Glomerular visceral epithelial cell (primary cell): ENCODE results near the gene RIT2.

Experiments
- DNase-seq: peaks from one replicate; pipeline ENCODE4 v3.0.0-alpha.2; 2016; ENCODE audit errors: extremely low spot score

RIT2 gene

DNA sequence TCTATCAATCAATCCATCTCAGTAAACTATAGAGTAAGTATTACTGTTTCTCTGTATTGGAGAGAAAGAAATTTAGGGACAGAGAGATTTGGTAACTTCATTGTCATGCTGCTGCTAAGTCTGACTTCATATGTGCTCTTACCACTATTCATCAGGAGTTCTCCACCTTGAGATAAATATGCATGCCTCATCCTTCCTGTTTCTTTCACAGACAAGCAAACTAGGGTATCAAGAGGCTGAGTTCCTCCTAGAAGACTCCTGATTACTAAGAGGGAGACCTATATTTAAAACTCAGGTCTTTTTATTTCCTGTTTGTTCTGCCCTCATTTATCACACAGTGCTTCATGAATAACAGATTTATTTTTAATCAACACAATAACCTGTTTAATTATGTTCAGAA, 34.1 kb downstream of the RIT2 start:
- no peak for DNase-seq

DNA sequence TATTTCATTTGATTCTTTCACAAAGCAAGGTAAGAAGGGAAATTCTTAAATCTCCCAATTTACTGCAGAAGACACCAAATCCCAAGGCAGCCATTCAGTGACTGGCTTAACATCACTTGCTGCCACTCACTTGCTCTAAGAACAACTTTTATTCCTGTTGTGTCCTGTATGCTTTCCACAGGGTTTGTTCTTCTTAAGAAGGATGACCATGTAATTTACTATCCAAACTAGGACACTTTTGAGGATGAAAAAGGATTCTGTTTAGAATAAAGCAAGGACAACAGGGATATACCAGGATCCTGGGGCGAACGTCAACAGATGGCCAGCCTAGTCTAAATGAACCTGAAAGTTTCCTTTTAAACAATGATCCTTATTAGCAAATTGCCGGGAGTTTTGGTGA, 34.8 kb downstream of the RIT2 start:
- no peak for DNase-seq

DNA sequence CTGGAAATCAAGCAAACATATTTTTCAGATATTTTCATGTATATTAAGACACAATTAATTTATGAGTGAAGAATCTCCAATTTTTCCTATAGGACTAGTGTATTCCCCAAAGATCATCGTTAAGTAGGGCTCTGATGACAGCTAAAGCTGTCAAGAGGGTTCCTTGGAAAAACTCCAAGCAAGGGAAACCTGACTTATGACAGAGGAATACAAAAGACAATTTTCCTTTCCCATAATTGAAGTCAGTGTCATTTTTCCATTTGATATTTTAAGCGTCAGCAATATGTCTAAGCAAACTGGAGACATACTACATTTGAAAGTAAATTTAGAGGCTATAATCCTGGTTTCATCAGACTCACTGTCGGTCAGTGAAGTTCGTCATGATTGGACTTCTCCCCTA, 36.1 kb downstream of the RIT2 start:
- no peak for DNase-seq

DNA sequence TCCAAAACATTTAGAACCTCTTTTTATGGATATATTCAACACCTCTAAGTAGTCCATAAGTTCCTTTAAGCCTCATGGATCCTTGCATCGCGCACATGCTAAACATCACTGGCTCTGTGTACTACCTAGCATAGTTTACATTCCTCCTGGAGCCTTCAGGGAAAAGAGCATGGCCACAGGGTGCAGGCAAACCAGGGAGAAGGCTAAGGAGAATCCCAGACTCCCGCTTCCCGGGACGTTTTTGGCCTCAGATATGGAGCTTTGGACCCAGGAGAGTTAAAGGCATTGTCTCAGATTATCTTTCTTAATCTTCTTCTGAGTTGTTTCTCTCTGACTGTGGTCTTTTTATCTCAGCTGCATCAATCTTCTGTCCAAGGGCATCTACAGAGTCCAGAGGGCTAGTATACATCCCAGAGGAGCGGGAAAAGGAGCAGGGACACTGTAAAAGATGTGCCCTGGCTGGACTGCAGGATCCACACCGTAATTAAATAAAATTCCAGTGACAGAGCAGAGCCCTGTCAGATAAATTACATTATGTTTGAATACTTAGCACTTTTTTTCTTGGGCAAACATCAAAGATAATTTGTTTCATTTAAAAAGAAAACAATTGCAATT, 36.9 kb downstream of the RIT2 start:
- DNase-seq: no peak

DNA sequence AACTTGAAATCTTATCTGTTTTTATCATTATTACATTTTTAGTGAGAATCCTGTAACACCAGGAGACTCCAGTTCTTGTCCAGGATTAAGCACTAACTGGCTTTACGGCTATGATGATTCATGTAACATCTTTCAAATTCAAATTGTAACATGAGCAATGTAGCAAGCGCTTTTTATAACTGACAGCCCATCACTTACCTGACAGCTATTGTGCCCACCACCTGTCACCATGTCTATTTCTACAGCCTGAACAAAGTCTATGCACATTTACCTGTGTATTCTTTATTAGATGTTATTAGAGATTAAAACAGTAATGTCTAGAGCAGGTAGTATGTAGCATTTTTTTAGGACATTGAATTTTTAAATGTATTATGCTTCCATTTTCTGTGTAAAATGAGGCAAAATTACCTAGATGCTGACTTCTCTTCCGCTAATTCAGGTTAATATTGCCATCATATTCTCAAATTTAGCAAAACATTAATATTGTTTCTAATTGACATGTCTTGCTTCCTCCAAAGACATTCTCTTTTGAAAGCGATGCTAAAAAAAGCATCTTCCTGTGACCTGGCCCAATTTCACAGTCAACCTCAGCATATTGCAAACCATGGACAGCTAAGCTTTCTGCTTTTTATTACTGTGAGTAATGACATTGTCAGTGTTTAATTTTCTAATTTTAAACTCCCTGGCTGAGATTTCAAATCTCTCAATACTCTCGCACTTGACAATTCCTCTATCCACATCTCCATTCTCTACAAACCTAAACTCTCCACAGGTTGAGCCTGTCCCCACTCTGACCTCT, 37.8 kb downstream of the RIT2 start:
- DNase-seq: no peak

DNA sequence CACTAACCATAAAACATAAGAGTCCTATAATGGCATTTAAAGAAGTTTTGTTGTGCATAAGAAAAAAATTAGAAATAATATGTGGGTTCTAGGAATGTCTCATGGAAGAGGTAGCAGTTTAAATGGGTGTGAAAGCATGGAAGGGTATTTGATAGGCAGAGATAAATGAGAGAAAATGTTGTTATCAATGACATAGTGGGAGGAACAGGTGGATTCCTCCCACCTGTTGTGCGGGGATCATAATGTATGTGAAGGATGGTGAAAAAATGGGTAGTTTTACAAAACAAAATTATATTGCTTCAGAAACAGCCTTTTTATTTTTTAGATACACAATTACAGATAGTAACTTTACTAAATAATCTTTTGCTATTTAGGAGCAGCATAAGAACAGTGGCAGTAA, 41.7 kb downstream of the RIT2 start:
- DNase-seq: no peak

DNA sequence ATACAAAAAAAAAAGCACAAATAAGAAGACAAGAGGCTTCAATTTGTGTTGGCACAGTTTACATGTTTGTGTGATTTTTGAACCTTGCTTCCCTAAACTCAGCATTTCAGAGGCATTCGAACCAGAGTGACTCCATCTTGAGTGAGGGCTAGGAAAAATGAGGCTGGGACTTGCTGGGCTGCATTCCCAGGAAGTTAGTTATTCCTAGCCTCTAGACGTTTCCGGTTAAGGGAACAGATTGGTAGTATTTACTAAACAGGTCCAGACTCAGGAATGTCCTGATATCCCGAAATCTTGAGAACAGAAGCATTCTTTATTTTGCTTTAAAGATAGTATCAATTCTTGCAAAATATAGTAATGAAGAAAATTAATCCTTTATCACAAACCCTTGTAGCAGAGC, 46.7 kb downstream of the RIT2 start:
- no peak for DNase-seq

DNA sequence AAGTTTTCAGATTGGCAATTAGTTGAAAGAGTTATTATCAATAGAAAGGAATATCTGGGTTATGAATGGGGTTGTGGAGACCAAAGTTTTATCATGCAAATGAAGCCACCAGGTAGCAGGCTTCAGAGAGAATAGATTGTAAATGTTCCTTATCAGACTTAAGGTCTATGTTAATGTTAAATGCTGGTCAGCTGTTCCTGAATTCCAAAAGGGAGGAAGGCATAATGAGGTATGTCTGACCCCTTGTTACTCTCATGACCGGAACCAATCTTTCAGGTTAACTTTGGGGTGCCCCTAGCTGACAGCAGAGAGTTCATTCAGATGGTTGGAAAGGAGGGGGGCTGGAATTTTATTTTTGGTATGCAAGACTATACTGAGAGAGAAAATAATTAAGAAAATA, 47.9 kb downstream of the RIT2 start:
- no peak for DNase-seq

DNA sequence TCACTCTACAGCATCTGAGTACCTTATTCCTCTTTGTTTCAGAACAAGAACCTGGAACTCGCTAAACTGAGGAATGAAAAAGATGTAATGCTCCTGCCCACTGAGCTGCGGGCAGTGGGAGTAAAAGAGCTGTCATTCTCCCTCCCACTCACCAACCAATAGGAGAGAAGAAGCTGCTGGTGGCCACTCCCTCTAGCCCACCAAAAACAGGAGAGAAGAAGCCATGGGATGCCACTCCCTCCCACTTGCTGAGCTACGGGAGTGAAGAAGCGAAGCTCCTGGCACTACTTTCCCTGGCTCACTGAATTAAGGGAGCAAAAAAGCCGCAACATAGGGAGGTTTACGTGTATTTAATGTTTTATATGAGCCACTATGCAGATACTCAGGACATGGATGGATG, 53.7 kb downstream of the RIT2 start:
- DNase-seq: no peak

DNA sequence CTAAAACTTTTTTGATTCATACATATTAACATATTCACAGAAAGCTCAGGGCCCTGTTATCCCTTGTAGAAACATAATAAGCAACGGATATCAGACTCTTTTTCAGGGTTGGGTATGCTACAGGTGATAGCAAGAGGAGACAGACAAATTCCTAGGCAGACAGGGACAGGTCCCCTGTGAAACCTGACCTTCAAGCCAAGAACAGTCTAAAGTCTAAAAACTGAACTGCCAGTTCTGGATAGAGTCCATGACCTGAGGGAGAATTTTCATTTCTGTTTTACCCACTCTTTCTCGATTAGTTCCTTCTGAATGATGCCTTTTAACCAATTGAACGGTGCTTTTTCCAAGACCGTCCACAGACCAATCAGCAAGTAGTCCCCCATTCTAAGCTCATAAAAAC, 54.2 kb downstream of the RIT2 start:
- no peak for DNase-seq

DNA sequence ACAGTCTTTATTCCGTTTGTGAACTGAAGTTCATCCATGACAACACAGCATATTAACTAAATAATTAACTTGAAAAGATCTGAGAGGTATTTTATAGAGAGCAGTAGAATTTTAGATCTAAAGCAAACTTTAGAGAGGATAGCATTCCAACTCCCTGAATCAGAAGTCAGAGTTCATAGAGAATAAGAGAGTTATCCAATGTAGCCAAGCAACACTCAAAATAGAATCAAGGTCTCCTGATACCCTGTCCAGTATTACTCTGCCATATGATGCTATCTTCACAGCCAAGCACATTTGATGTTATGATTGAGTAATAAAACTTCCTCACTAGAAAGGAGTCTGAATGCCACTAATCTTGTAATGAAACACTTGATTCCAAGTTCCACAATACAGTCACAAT, 55.5 kb downstream of the RIT2 start:
- DNase-seq: no peak

DNA sequence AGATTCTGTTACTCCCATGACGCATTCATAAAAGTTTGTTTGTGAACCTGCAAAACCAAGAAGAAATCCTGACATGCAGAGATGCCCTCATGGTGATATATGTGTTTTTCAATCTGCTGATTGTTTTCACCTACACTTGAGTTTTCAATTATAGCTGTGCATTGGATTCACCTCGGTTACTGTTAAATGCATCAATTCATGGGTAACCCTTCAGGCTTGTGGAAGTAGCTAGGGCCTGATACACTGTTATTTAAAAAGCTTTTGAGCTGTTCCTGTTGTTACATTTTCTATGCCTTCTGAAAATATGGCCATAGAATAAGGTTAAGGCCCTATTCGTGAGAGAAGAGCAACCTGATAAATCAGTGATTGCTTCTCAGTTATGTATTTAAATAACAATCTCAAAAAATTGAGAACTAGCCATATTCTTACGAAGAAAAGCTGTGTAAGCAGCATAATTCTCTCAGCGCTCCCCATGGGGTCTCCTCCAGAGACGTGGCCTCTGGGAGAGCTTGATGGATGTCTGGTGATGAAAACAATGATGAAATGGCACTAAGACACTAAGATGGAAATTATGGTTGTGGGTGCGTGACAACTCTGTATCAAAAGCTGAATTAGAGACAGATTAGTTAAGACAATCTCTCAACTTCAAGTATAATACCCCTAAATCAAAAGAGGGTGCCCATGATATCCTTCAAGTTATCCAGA, 60.5 kb downstream of the RIT2 start:
- no peak for DNase-seq

DNA sequence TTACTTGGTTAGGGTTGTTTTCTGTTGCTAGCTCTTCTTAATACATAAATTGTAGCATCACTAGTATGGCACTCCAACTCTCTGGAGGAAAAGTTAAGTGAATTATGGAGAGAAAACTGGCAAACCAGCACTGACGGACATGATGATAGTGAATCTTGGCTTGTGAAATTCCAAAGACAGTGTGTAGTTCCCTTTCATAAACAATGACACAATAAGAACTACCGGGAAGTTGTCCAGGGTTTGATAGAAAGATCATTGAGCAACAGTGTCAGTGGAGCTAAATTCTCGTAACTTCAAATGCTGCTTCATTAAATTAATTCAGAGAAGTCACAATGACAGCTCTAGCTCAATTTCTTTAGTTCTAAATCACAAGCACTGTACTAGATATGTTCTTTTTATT, 66.5 kb downstream of the RIT2 start:
- no peak for DNase-seq

DNA sequence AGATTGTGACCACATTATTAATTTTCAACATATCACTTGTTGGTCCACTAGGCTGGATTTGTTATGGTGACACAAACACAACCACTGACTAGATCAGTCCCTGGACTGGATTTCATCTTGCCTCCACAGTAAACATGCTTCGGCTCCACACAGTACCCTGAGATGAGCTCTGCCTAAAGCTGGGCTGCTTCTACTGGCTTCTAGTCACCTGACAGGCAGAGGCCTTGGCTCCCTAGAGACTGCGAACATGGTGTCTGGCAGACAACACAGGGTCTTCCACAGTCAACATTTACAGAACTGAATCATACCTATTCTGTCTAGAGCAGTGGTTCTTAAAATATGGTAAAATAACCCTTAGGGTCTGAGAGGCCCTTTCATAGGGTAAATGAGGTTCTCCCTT, 69.2 kb downstream of the RIT2 start:
- no peak for DNase-seq

DNA sequence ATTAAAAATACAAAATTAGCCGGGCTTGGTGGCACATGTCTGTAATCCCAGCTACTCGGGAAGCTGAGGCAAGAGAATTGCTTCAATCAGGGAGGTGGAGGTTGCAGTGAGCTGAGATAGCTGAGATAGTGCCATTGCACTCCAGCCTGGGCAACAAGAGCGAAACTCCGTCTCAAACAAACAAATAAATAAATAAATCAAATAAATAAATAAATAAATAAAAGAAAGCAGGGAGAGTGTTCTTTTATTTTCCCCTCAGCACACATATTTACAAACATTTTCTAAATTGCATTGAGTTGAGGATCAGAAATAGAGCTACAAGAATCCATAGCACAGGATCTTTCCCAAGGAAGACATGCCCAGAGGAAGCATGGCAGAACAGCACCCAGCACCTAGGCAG, 71.9 kb downstream of the RIT2 start:
- no peak for DNase-seq

DNA sequence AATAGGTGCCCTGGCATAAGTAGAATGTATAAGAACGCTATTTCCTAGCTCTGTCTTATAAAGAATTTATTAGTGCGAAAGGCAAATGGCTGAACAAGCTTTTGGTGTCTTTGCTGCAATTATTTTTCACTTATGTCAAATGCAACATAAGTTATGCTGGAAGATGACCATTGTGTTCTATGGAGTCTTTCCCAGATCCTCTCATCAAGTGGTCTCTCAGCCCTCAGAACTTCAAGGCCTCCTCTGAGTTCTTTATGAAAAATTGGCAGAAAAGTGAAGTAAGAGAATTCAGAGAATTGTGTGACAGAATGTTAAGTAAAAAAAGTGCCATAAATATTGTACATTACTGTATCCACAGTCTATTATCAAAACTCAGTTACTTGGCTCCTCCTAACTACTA, 75.2 kb downstream of the RIT2 start:
- no peak for DNase-seq

DNA sequence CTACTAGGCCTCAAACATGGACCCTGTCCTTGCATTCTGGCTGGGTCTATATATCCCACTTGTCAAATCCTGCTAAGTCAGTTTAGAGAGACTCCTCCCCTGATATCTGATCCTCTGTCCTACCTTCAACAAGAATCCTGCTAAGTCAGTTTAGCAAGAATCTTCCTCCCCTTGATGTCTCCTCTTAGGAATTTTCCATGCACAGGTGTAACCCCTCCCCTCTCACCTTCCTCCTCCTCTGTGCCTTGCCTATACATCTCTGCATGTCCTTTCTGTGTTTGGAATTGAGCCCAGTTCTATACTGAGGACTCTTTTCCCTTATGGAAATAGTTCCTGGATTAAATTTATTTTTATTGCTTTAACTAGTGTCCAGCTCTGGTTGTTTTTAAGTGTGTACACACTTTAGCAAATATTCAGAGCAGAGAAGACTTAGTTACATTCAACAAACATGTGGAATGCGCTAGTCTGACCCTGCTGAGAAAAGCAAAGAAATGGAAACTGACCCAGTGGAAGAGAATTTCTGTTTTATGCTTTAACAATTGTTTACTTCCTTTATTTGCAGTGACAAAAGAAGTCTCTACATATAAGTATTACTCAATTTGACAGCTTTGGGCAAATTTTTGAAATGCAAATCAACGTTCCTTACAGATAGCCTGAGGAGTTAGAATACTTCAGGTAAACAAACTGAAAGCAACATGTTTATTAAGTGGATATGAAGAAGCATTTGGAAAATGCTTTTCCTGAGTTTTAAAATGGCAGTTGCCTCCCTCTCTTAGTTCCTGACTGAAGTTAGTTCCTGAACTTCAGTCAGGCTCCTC, 80.6 kb downstream of the RIT2 start:
- no peak for DNase-seq

DNA sequence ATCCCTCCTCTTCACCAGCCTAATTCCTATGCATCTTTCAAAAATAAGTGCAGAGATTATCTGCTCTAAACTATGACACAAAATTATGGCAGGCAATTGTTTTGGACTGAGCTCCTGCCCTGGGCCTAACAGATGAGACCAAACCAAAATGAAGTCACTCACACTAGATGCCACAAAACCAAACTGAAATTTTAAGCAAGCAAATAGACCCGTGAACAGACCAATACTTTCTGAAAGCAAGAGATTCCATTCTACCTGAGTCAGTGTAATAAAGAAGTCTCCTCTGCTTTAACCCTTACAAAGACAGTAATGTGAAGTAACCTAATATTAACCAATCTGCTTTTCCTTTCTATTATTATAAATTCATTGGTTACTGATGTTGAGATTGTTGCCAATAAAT, 84.3 kb downstream of the RIT2 start:
- DNase-seq: no peak

DNA sequence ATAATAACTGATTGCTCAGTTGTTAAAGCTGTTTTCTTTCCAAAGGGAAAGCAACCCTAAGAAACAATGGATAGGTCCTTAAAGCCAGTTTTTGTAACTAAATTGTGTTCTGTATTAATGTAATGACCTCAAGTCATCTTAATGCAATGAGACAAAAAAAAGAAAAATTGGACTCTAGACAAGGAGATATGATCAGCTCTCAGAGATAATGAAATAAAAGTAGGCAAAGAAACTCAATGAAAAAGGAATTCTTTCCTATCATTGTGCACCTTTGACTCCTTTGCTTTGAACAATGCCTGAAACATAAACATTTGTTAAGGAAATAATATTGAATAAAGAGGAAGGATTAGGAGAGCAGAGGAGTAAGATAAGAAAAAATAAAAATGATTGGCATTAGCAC, 86.1 kb downstream of the RIT2 start:
- DNase-seq: no peak

DNA sequence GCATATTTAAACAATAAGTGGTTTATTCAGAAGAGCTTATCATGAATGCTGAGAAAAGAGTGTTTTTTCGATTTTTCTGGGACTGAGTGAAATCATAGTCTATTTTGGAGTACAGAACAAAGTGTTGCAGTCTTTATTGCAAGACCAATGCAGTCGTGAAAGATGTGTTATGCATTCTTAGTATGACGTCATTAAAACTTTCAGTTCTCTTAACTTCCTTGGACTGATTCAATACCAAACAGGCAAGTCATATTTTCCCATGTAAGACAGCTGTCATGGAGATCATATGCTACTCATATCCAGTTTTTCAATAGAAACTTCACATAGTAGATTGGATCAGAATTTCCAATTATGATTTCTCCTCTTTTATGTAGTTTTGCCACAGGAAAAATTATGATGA, 92.6 kb downstream of the RIT2 start:
- DNase-seq: no peak

DNA sequence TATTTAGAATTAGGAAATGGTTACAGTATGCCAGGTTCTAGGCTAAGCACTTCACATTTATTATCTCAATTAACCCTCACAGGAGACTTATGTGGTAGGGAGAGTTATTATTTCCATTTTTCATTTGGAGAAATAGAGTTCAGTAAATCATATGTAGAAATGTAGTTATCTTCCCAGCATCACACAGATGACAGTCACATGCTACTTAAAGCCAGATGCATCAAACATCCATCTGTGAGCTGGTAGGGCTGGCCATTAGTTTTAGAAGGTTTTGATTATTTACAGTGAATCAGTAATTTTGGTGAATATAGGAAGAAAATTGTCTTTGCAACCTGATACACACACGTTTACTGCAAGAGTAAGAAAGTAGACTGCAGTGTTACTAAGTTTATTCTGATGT, 97.9 kb downstream of the RIT2 start:
- DNase-seq: no peak

DNA sequence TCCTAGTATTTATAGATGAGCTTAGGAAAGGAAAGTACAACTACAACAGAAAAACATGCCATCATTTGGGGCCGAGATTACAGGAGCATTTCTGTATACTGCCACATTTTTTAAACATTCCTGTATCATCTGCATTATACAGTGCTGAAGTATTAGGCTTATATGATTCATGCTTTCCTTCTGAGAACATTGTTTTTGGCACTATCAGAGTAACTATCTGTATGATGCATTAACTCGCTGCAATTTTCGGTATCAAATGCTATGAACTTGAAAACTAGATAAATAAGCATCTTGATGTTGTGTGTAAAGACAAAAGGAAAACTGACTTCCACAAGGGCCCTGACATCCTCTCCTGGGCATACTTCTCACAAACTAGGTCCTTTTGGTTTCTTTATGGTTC, 102.0 kb downstream of the RIT2 start:
- DNase-seq: no peak
